ENCODE results near the gene SUMF1. TPM values are rescaled to one million over a fixed set of nuclear protein-coding genes. Genes with fewer than 3 reads are reported as not detected.

Gene SUMF1
- total RNA-seq, 4 donors from 2014 or later: 29.1 to 65.9 (median 48.0) TPM

GRCh38 chr3:4411833-4412232 is 55.2 kb downstream of the SUMF1 start:
- no peaks in the 10 kb centered on the region for H3K27me3 ChIP-seq
- no peak for DNase-seq
- 85 to 100% methylated on average over 1 of the region's 1 CpG for WGBS, 2 donors
- TF ChIP-seq POLR2A (IDR thresholded peaks at IDR 0.05): no peak
- TF ChIP-seq CTCF (IDR thresholded peaks at IDR 0.05): no peak
- H3K27ac ChIP-seq: no peak overlapping the region
- no peaks in the 10 kb centered on the region for H3K9me3 ChIP-seq
- no peak overlapping the region for H3K4me3 ChIP-seq
- H3K36me3 ChIP-seq: peaks cover 0 to 56% (median 5%) of the 10 kb centered on the region in 3 donors
- intact Hi-C loops (cut with DNase I): no loop called here
- peaks cover 0 to 7% (median 0%) of the 10 kb centered on the region in 3 donors for H3K4me1 ChIP-seq

GRCh38 chr3:4411236-4411635 is 55.8 kb downstream of the SUMF1 start:
- peaks cover 0 to 62% (median 5%) of the 10 kb centered on the region in 3 donors for H3K36me3 ChIP-seq
- 73 to 79% methylated on average over 1 of the region's 1 CpG for WGBS, 2 donors
- TF ChIP-seq POLR2A (IDR thresholded peaks at IDR 0.05): no peak
- no peak for TF ChIP-seq CTCF (IDR thresholded peaks at IDR 0.05)

GRCh38 chr3:4410606-4411005 is 56.5 kb downstream of the SUMF1 start:
- Histone ChIP-seq H3K27ac (no peak overlapping the region), H3K36me3 (peaks cover 0 to 66% (median 5%) of the 10 kb centered on the region in 3 donors), H3K27me3 (no peaks in the 10 kb centered on the region), H3K9me3 (no peaks in the 10 kb centered on the region), H3K4me1 (no peaks in the 10 kb centered on the region), H3K4me3 (no peak overlapping the region)
- 81 to 82% methylated on average over 4 of the region's 4 CpGs for WGBS, 2 donors
- TF ChIP-seq POLR2A (IDR thresholded peaks at IDR 0.05) (no peak), CTCF (IDR thresholded peaks at IDR 0.05) (no peak)
- intact Hi-C loops (cut with DNase I): no loop called here
- no peak for DNase-seq

More at GRCh38 chr3:4411236-4411635, 55.8 kb downstream of the SUMF1 start:
- H3K4me1 ChIP-seq: peaks cover 0 to under 1% (median 0%) of the 10 kb centered on the region in 3 donors
- no peak for DNase-seq
- intact Hi-C loops (cut with DNase I): no loop called here
- no peaks in the 10 kb centered on the region for H3K9me3 ChIP-seq
- no peak overlapping the region for H3K27ac ChIP-seq
- H3K4me3 ChIP-seq: no peak overlapping the region
- no peaks in the 10 kb centered on the region for H3K27me3 ChIP-seq

GRCh38 chr3:4409971-4410573 is 57.0 kb downstream of the SUMF1 start:
- TF ChIP-seq CTCF (IDR thresholded peaks at IDR 0.05) (no peak), POLR2A (IDR thresholded peaks at IDR 0.05) (no peak)
- Histone ChIP-seq H3K36me3 (peaks cover 0 to 67% (median 5%) of the 10 kb centered on the region in 3 donors), H3K9me3 (no peaks in the 10 kb centered on the region), H3K27ac (no peak overlapping the region), H3K27me3 (no peaks in the 10 kb centered on the region), H3K4me3 (no peak overlapping the region), H3K4me1 (no peaks in the 10 kb centered on the region)
- 20 to 60% methylated on average over 1 of the region's 1 CpG for WGBS, 2 donors
- intact Hi-C loops (cut with DNase I): no loop called here
- no peak for DNase-seq

- 59 to 76% methylated on average over 4 of the region's 4 CpGs for WGBS, 2 donors
Observed at GRCh38 chr3:4409415-4409814, 57.7 kb downstream of the SUMF1 start.

More at GRCh38 chr3:4409415-4409814, 57.7 kb downstream of the SUMF1 start:
- H3K27me3 ChIP-seq: no peaks in the 10 kb centered on the region
- peaks cover 0 to 74% (median 5%) of the 10 kb centered on the region in 3 donors for H3K36me3 ChIP-seq
- H3K4me1 ChIP-seq: no peaks in the 10 kb centered on the region
- no peaks in the 10 kb centered on the region for H3K9me3 ChIP-seq
- intact Hi-C loops (cut with DNase I): no loop called here
- no peak overlapping the region for H3K4me3 ChIP-seq
- TF ChIP-seq CTCF (IDR thresholded peaks at IDR 0.05): no peak
- TF ChIP-seq POLR2A (IDR thresholded peaks at IDR 0.05): no peak
- H3K27ac ChIP-seq: no peak overlapping the region
- DNase-seq: no peak
